Activated B cell treated with CpG ODN at 0.5 μM for 24 hours (primary cell): ENCODE data around the gene PEF1. TPM values are rescaled to one million over a fixed set of nuclear protein-coding genes. Genes with fewer than 3 reads are reported as not detected.

Source experiments
- ATAC-seq: fragments of 200-7000 bp; cut with Tn5 transposase; one replicate; pipeline ENCODE4 v1.10.0; 2021; ENCODE audit warnings: low read depth, mild to moderate bottlenecking, moderate library complexity
- CTCF ChIA-PET: fragments of 350-600 bp; sonication (Branson Sonifier 250); formaldehyde crosslinking; loops from one replicate; lab custom pipeline; 2021; ENCODE audit warnings: antibody characterized with exemption; lab: Charles Lee
- POLR2A ChIA-PET: fragments of 350-600 bp; sonication (Branson Sonifier 250); formaldehyde crosslinking; loops from one replicate; lab custom pipeline; 2021; ENCODE audit warnings: antibody characterized with exemption; lab: Charles Lee
- DNase-seq: peaks from one replicate; pipeline ENCODE4 v3.0.0; 2022
- H3K27ac Mint-ChIP-seq: one replicate; pipeline ENCODE4 v1.8.0; 2020; ENCODE audit warnings: mixed read lengths
- H3K27me3 Mint-ChIP-seq: one replicate; pipeline ENCODE4 v1.8.0; 2021; ENCODE audit warnings: mixed read lengths
- H3K36me3 Mint-ChIP-seq: one replicate; pipeline ENCODE4 v1.8.0; 2021; ENCODE audit warnings: low read depth, mixed read lengths
- H3K4me1 Mint-ChIP-seq: one replicate; pipeline ENCODE4 v1.8.0; 2021; ENCODE audit warnings: mixed read lengths
- H3K4me3 Mint-ChIP-seq: one replicate; pipeline ENCODE4 v1.8.0; 2020; ENCODE audit warnings: mild to moderate bottlenecking, mixed read lengths
- H3K9me3 Mint-ChIP-seq: one replicate; pipeline ENCODE4 v1.8.0; 2020; ENCODE audit warnings: mixed read lengths
- intact Hi-C: fragments of 100-400 bp; cut with micrococcal nuclease; formaldehyde crosslinking; loops from one replicate; pipeline ENCODE4 v1.15.1; 2024
- total RNA-seq: library from RNA; stranded (reverse); gene quantifications from 2 replicates; pipeline ENCODE4 v1.2.3, GENCODE V29; 2022
- TF ChIP-seq, protein P1 (sequence below): fragments of 200-600 bp; IDR thresholded peaks from one replicate; pipeline ENCODE4 v1.8.0; 2022; ENCODE audit warnings: antibody characterized with exemption, mild to moderate bottlenecking

The PEF1 gene, protein sequence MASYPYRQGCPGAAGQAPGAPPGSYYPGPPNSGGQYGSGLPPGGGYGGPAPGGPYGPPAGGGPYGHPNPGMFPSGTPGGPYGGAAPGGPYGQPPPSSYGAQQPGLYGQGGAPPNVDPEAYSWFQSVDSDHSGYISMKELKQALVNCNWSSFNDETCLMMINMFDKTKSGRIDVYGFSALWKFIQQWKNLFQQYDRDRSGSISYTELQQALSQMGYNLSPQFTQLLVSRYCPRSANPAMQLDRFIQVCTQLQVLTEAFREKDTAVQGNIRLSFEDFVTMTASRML
- 58.0 and 61.1 TPM in 2 replicates for total RNA-seq

DNA sequence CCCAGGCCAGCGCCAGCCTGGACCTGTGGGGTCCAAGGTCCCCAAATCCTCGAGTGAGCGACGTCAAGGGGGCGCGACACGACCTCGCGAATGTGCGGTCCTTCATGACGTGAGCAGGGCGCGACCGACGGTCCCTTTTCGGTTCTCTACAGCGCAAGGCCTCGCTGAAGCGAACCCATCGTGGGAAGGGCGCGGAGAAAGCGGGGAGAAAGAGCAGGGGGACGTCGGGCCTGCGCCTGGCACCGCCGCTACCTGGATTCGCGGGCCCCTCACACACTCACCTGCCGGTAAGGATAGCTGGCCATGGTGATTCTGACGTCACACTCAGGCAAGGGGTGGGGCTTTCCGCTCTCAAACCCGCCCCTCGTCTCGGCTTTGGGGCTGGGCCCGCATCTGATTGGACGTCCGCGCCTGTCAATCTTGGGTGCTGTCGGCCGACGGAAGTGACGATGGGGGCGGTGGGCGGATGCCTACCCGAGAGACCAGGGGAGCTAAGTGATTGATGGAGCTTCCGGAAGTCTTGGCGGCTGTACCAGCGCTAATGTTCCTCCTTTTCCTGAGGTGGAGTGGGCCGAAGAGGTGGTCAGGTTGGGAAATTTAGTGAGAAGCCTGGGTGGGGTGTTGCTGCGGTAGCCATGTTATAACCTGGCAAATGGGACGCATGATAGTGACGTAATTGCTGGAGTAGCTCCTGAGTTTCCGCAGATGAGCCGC, at the start of gene PEF1:
Gene PEF1 (minus strand): TSS at position 317 of the 714 bp plus-strand sequence. CDS start 12 bp downstream, at position 305.
- Mint-ChIP-seq H3K4me3 (peak within 1 kb of the TSS; percentile 100), H3K4me1 (peaks cover 32% of the 10 kb centered on the region), H3K27me3 (no peaks in the 10 kb centered on the region), H3K36me3 (peaks cover 12% of the 10 kb centered on the region), H3K27ac (peak within 1 kb of the TSS; percentile 100), H3K9me3 (no peaks in the 10 kb centered on the region)
- ATAC-seq = peak; percentile 90
- ChIA-PET POLR2A (interaction anchor here (0.7 to 2.2 kb wide), 21 partner anchors 14 to 890 kb away, joined by 3 to 23 read pairs (median 4); partner anchors contain the start of genes BSDC1, CCDC28B, KHDRBS1 and PTP4A2), CTCF (interaction anchor here (1.2 to 2.0 kb wide), 2 partner anchors 19 to 144 kb away, joined by 4 to 9 read pairs; no protein-coding TSS in a partner anchor)
- peak; percentile 98 for DNase-seq
- intact Hi-C loops = loop anchor here (1.0 to 2.0 kb wide), 2 partner anchors 38 to 145 kb away; no protein-coding TSS in a partner anchor
- TF ChIP-seq, protein P1, sequence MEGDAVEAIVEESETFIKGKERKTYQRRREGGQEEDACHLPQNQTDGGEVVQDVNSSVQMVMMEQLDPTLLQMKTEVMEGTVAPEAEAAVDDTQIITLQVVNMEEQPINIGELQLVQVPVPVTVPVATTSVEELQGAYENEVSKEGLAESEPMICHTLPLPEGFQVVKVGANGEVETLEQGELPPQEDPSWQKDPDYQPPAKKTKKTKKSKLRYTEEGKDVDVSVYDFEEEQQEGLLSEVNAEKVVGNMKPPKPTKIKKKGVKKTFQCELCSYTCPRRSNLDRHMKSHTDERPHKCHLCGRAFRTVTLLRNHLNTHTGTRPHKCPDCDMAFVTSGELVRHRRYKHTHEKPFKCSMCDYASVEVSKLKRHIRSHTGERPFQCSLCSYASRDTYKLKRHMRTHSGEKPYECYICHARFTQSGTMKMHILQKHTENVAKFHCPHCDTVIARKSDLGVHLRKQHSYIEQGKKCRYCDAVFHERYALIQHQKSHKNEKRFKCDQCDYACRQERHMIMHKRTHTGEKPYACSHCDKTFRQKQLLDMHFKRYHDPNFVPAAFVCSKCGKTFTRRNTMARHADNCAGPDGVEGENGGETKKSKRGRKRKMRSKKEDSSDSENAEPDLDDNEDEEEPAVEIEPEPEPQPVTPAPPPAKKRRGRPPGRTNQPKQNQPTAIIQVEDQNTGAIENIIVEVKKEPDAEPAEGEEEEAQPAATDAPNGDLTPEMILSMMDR = no peak

DNA sequence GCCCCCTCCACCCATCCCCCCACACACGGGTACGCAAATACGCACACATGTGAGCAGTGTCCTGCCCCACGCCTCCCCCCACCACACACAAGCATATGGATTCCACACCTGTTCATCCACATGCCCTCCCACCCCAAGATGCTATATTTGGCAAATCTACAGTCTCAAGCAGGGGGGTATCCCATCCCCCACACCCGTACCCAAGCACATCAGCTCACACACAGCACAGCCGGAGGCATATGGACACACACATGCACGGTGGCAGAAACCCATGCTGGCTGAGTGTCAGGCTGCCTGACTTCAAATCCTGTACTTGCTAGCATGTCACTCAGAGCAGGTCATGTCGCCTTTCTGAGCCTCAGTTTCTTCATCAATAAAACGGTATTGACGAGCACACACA, 48.6 kb upstream of the PEF1 start:
- POLR2A ChIA-PET = no interaction called here
- Mint-ChIP-seq H3K4me3 (no peak overlapping the region), H3K27me3 (peaks cover 7% of the 10 kb centered on the region), H3K9me3 (no peaks in the 10 kb centered on the region), H3K27ac (no peak overlapping the region), H3K4me1 (no peaks in the 10 kb centered on the region), H3K36me3 (no peaks in the 10 kb centered on the region)
- DNase-seq (no peak), ATAC-seq (no peak)
- TF ChIP-seq, protein P1 = no peak
- CTCF ChIA-PET = no interaction called here
- intact Hi-C loops = no loop called here

DNA sequence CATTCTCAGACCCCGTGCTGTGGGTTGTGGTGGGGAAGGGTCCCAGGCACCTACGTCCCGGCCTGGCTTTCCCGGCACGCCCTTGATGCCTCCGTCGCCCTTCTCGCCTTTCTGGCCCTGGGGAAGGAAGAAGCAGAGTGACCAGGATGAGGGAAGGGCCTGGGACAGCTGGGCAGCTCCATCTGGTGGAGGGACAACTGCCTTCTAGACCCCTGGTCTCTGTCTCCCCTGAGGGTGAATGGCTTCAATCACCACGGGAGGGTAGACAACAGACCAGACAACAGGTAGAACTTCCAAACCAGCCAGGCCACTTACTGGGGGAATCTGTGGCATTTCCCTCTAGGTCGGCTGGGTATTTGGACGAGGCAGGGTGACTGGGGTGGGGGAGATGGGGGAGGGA, 47.3 kb upstream of the PEF1 start:
- H3K4me1 Mint-ChIP-seq = no peaks in the 10 kb centered on the region
- no peak for DNase-seq
- POLR2A ChIA-PET = no interaction called here
- H3K9me3 Mint-ChIP-seq = no peaks in the 10 kb centered on the region
- CTCF ChIA-PET = no interaction called here
- no peaks in the 10 kb centered on the region for H3K36me3 Mint-ChIP-seq
- ATAC-seq = no peak
- intact Hi-C loops = no loop called here
- H3K27me3 Mint-ChIP-seq = peaks cover 14% of the 10 kb centered on the region
- TF ChIP-seq, protein P1 = no peak
- no peak overlapping the region for H3K4me3 Mint-ChIP-seq
- H3K27ac Mint-ChIP-seq = no peak overlapping the region

DNA sequence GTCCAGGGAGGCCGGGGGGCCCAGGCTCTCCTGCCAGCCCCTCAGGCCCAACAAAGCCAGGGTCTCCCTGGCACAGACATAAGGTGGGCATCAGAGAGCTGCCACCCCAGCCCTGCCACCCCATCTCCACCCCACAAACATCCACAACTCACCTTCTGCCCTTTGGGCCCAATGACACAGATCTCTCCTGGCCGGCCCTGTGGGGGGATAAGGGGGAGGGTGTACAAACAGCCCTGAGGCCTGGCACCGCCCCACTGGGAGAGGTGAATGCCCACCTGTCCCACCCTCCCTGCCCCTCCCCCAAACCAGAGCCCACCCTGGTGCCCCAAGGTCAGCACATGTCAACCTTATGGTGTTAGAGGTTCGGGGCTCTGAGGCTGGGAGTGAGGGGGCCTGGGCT, 46.8 kb upstream of the PEF1 start:
- POLR2A ChIA-PET = no interaction called here
- no peak overlapping the region for H3K4me3 Mint-ChIP-seq
- no peak for ATAC-seq
- H3K9me3 Mint-ChIP-seq = no peaks in the 10 kb centered on the region
- no peaks in the 10 kb centered on the region for H3K36me3 Mint-ChIP-seq
- H3K27ac Mint-ChIP-seq = no peak overlapping the region
- intact Hi-C loops = no loop called here
- H3K4me1 Mint-ChIP-seq = no peaks in the 10 kb centered on the region
- CTCF ChIA-PET = no interaction called here
- no peak for DNase-seq
- peaks cover 18% of the 10 kb centered on the region for H3K27me3 Mint-ChIP-seq
- TF ChIP-seq, protein P1 = no peak

DNA sequence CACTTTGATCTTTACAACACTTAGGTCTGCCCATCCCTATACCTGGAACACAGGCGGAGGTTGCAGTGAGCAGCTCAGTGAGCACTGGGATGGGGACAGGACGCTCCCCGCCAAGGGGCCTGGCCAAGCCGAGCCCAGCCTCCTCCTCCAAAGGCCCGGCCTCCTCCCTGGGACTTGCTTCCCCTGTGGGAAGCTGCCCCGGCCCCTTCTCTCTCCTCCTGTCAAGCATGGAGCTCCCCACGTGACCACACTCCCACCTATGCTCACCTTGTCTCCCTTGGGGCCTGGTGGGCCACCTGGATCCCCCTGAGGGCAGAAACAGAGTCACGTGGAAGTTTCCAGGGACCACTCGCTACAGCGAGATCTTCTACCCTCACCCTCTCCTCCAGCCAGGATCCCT, 46.2 kb upstream of the PEF1 start:
- no peaks in the 10 kb centered on the region for H3K36me3 Mint-ChIP-seq
- no peak for DNase-seq
- ChIA-PET CTCF (no interaction called here), POLR2A (no interaction called here)
- no peaks in the 10 kb centered on the region for H3K9me3 Mint-ChIP-seq
- intact Hi-C loops = no loop called here
- no peak for ATAC-seq
- peaks cover 22% of the 10 kb centered on the region for H3K27me3 Mint-ChIP-seq
- no peak overlapping the region for H3K27ac Mint-ChIP-seq
- no peaks in the 10 kb centered on the region for H3K4me1 Mint-ChIP-seq
- H3K4me3 Mint-ChIP-seq = no peak overlapping the region
- TF ChIP-seq, protein P1 = no peak
